ENCODE measurements around the gene OR4M1.
"Not testable (repeated sequence)": the region's sequence is repeated elsewhere in the genome, so short reads cannot be mapped to it uniquely, and the experiment has no call there.

OR4M1 gene

DNA sequence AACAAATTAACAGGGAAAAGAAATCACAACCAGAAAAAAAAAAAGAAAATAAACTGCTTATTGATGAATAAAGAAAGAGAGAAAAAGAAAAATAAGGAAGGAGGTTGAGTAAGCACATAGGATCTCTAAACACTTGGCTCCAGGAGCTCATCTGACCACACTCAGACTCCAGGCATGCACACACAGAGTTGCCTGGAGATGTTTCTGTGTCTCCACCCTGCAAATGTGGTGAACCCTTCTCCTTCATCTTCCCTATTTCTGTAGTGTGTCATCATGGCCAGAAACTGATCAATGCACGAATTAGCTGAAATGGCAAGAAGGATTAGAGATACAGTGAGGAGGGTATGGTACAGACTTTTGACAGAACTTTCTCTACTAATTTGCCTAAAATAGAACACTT is 50.5 kb downstream of the OR4M1 start:
- no peak for DNase-seq

DNA sequence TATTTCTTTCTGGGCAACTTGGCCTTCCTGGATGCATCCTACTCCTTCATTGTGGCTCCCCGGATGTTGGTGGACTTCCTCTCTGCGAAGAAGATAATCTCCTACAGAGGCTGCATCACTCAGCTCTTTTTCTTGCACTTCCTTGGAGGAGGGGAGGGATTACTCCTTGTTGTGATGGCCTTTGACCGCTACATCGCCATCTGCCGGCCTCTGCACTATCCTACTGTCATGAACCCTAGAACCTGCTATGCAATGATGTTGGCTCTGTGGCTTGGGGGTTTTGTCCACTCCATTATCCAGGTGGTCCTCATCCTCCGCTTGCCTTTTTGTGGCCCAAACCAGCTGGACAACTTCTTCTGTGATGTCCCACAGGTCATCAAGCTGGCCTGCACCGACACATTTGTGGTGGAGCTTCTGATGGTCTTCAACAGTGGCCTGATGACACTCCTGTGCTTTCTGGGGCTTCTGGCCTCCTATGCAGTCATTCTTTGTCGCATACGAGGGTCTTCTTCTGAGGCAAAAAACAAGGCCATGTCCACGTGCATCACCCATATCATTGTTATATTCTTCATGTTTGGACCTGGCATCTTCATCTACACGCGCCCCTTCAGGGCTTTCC is 54.4 kb downstream of the OR4M1 start:
- DNase-seq = not testable (repeated sequence)

DNA sequence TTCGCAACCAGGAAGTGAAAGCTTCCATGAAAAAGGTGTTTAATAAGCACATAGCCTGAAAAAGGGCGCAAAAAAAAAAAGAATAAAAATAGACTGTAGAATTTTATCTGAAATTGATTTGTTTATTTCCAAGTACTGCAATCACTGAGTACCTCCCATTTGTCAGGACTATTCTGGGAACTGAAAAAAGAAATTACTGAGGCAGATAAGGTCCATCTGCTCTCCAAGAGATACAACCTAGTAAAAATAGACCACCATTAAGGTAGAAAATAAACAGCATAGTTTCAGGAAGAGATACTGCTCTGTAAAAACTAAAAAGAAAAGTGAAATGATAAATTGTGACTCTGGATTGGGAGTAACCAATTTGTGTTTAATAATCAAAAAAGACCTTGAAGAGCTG is 55.0 kb downstream of the OR4M1 start:
- no peak for DNase-seq
